ENCODE measurements around the gene ERCC6L2. TPM values are rescaled to one million over a fixed set of nuclear protein-coding genes. Genes with fewer than 3 reads are reported as not detected.

The ERCC6L2 gene
- total RNA-seq, 1 experiment from 2014 or later = 45.4 TPM

- CTCF ChIA-PET = no interaction called here
- BruUV-seq (replicated peaks) = no TSS peak
- Mint-ChIP-seq H3K4me3 (ENCODE audit: unreplicated experiment) (no peak overlapping the region), H3K27me3 (ENCODE audit: insufficient read depth, unreplicated experiment) (no peaks in the 10 kb centered on the region), H3K27ac (ENCODE audit: unreplicated experiment) (no peak overlapping the region), H3K9me3 (ENCODE audit: unreplicated experiment) (peaks cover 18% of the 10 kb centered on the region), H3K4me1 (ENCODE audit: low read depth, unreplicated experiment) (peaks cover 9% of the 10 kb centered on the region), H3K36me3 (ENCODE audit: insufficient read depth, unreplicated experiment) (no peaks in the 10 kb centered on the region)
- Histone ChIP-seq H3K4me1 (peaks cover 18% of the 10 kb centered on the region; the same call in 1 of the 2 replicates), H3K4me3 (ENCODE audit: low read depth, low read length) (no peak overlapping the region), H3K36me3 (ENCODE audit: control insufficient read depth, insufficient read depth, low read length) (no peaks in the 10 kb centered on the region), H3K27me3 (replicated peaks; ENCODE audit: control insufficient read depth, insufficient read depth, low read length) (no peaks in the 10 kb centered on the region), H3K9me3 (peaks cover 11% of the 10 kb centered on the region)
- POLR2A ChIA-PET = no interaction called here
- TF ChIP-seq, protein P1, sequence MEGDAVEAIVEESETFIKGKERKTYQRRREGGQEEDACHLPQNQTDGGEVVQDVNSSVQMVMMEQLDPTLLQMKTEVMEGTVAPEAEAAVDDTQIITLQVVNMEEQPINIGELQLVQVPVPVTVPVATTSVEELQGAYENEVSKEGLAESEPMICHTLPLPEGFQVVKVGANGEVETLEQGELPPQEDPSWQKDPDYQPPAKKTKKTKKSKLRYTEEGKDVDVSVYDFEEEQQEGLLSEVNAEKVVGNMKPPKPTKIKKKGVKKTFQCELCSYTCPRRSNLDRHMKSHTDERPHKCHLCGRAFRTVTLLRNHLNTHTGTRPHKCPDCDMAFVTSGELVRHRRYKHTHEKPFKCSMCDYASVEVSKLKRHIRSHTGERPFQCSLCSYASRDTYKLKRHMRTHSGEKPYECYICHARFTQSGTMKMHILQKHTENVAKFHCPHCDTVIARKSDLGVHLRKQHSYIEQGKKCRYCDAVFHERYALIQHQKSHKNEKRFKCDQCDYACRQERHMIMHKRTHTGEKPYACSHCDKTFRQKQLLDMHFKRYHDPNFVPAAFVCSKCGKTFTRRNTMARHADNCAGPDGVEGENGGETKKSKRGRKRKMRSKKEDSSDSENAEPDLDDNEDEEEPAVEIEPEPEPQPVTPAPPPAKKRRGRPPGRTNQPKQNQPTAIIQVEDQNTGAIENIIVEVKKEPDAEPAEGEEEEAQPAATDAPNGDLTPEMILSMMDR (IDR thresholded peaks at IDR 0.05; ENCODE audit: insufficient read depth in 1 of 2, low read depth in 1 of 2, low read length in 1 of 2, severe bottlenecking in 1 of 2, unreplicated experiment in 1 of 2) = no peak
- intact Hi-C loops (cut with micrococcal nuclease; ENCODE audit: unreplicated experiment) = no loop called here
- DNase-seq = no peak
These were observed 17.6 kb upstream of the ERCC6L2 start for GRCh38 chr9:95857896-95858295.

- CTCF ChIA-PET = no interaction called here
- Histone ChIP-seq H3K27me3 (replicated peaks; ENCODE audit: control insufficient read depth, insufficient read depth, low read length) (no peaks in the 10 kb centered on the region), H3K4me3 (ENCODE audit: low read depth, low read length) (no peak overlapping the region), H3K4me1 (peaks cover 12% of the 10 kb centered on the region; the same call in 1 of the 2 replicates), H3K9me3 (peaks cover 19% of the 10 kb centered on the region), H3K36me3 (ENCODE audit: control insufficient read depth, insufficient read depth, low read length) (no peaks in the 10 kb centered on the region)
- no peaks in the 10 kb centered on the region for H3K36me3 Mint-ChIP-seq (ENCODE audit: insufficient read depth, unreplicated experiment)
- POLR2A ChIA-PET = no interaction called here
- H3K4me3 Mint-ChIP-seq (ENCODE audit: unreplicated experiment) = no peak overlapping the region
- H3K27me3 Mint-ChIP-seq (ENCODE audit: insufficient read depth, unreplicated experiment) = no peaks in the 10 kb centered on the region
- peaks cover 27% of the 10 kb centered on the region for H3K9me3 Mint-ChIP-seq (ENCODE audit: unreplicated experiment)
- BruUV-seq (replicated peaks) = no TSS peak
- DNase-seq = no peak
- H3K4me1 Mint-ChIP-seq (ENCODE audit: low read depth, unreplicated experiment) = peaks cover 9% of the 10 kb centered on the region
- TF ChIP-seq, protein P1 (IDR thresholded peaks at IDR 0.05; ENCODE audit: insufficient read depth in 1 of 2, low read depth in 1 of 2, low read length in 1 of 2, severe bottlenecking in 1 of 2, unreplicated experiment in 1 of 2) = no peak
- intact Hi-C loops (cut with micrococcal nuclease; ENCODE audit: unreplicated experiment) = no loop called here
- H3K27ac Mint-ChIP-seq (ENCODE audit: unreplicated experiment) = no peak overlapping the region
These were observed 13.1 kb upstream of the ERCC6L2 start for GRCh38 chr9:95862343-95862742.

- H3K4me3 ChIP-seq (ENCODE audit: low read depth, low read length) = no peak overlapping the region
- BruUV-seq (replicated peaks) = no TSS peak
- Mint-ChIP-seq H3K4me1 (ENCODE audit: low read depth, unreplicated experiment) (no peaks in the 10 kb centered on the region), H3K4me3 (ENCODE audit: unreplicated experiment) (no peak overlapping the region), H3K27ac (ENCODE audit: unreplicated experiment) (no peak overlapping the region), H3K36me3 (ENCODE audit: insufficient read depth, unreplicated experiment) (no peaks in the 10 kb centered on the region), H3K9me3 (ENCODE audit: unreplicated experiment) (peaks cover 27% of the 10 kb centered on the region), H3K27me3 (ENCODE audit: insufficient read depth, unreplicated experiment) (no peaks in the 10 kb centered on the region)
- H3K36me3 ChIP-seq (ENCODE audit: control insufficient read depth, insufficient read depth, low read length) = no peaks in the 10 kb centered on the region
- POLR2A ChIA-PET = no interaction called here
- CTCF ChIA-PET = no interaction called here
- no peaks in the 10 kb centered on the region for H3K27me3 ChIP-seq (replicated peaks; ENCODE audit: control insufficient read depth, insufficient read depth, low read length)
- no peaks in the 10 kb centered on the region for H3K4me1 ChIP-seq
- intact Hi-C loops (cut with micrococcal nuclease; ENCODE audit: unreplicated experiment) = no loop called here
- peaks cover 26% of the 10 kb centered on the region for H3K9me3 ChIP-seq
- no peak for DNase-seq
- TF ChIP-seq, protein P1 (IDR thresholded peaks at IDR 0.05; ENCODE audit: insufficient read depth in 1 of 2, low read depth in 1 of 2, low read length in 1 of 2, severe bottlenecking in 1 of 2, unreplicated experiment in 1 of 2) = no peak
These were observed 10.5 kb upstream of the ERCC6L2 start for GRCh38 chr9:95864852-95865580.
